Measurements from ENCODE around the gene CNTNAP2.
A peak's percentile ranks its signal among the peaks of the same experiment; 100 is the strongest.

Gene CNTNAP2

DNA sequence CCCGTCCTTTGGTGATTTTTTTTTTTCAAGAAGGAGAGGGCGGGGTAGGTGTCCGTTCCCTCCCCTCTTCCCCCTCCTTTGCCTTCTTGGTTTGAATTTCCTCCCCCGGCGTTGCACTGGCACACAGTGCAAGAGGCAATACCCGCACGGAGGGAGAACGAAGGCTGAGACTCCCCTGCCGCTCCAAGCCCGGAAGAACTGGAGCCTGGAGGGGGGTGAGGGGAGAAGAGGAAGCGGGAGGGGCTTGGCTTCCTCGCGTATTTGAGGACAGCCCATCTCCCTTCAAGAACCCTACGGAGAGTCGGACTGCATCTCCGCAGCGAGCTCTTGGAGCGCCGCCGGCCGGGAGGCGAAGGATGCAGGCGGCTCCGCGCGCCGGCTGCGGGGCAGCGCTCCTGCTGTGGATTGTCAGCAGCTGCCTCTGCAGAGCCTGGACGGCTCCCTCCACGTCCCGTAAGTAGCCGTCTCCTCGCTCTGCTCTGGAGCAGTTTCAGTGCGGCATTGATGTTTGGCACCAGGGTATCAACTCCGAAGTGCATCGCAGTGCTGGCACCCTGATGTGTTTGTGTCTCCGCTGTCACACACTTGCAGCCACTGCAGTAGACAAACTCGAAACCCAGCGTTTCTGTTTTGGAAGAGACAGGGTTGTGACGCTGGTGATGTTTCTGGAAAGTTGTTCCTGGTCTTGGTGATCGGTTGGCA, at the start of gene CNTNAP2:
CNTNAP2 (plus strand) TSS at position 281 of the 702 bp plus-strand sequence; CDS start at position 357, 76 bp downstream.
- peak; percentile 79 for DNase-seq

DNA sequence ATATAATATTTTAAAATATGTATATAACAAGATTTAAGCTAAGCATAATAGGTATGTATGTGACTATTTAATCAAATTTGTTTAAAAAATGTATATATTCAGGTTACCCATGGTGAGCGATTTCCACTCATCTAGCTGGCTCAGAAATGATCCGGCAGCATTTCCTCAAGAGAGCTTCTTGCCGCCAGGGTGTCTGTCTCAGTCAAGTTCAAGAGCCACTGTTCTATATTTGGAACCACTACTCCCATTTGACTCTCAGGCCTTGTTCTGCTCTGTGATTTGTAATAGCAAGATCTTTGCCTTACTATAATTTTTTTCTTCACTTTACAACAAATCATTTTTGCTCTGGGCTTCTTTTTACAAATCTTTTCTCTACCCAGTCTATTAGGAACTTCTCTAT, 48.7 kb upstream of the CNTNAP2 start:
- no peak for DNase-seq

DNA sequence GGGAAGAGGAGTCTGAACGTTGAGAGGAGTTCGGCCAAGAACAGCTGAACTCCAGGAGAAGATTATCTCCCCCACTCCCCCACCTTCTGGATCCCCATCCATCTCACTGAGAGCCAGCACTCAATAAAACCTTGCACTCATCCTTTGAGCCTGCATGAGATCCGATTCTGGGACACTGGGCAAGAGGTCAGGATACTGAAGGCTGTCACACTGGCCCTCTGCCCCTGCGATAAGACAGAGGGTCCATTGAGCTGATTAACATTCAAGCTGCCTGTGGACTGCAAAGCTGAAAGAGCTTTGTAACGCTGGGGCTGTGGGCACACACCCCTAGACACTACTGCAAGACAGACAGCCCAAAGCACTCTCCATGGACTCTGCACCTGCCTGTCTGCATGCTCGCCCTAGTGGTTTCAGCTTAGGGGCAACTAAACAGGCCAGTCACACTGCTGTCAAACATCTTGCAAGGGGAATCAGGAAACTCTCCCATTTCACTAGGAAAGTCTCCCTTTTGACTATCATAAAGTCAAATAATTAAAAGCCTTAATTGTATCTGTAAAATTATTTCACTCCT, 42.3 kb upstream of the CNTNAP2 start:
- DNase-seq = no peak

DNA sequence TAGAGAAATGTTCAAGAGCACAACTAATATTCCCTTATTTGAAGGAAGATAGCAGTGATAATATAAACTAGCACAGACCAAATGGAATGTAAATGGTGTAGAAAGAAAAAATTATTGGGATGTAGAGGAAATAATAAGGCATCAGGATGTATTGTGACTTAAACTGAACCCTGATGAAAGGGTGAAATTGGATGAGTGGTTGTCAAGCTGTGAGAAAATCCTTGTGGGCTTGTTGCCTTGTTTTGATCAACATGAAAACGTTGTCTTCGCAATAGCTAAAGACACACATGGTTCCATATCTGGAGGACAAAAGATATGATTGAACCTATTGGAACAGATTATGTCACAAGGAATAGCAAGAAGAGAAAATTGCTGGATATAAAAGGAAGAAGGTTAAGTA, 40.3 kb upstream of the CNTNAP2 start:
- DNase-seq = no peak

DNA sequence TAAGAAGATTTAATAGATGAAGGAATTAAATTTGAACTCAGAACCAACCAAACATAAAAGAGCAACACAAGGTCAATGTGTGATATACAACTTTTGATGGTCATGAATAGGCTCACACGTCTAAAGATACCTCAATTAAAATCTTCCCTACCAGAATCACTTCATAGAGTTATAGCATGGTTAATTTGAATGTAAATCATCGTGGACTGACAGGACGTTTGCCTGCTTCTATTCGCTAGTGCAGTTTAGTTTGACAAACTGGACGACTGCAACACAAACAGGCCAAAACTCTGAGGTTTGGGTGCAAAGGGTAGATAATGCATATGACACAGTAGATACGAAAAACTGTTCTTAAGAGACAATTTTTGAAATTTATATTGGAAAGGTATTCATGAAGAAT, 32.5 kb upstream of the CNTNAP2 start:
- no peak for DNase-seq

DNA sequence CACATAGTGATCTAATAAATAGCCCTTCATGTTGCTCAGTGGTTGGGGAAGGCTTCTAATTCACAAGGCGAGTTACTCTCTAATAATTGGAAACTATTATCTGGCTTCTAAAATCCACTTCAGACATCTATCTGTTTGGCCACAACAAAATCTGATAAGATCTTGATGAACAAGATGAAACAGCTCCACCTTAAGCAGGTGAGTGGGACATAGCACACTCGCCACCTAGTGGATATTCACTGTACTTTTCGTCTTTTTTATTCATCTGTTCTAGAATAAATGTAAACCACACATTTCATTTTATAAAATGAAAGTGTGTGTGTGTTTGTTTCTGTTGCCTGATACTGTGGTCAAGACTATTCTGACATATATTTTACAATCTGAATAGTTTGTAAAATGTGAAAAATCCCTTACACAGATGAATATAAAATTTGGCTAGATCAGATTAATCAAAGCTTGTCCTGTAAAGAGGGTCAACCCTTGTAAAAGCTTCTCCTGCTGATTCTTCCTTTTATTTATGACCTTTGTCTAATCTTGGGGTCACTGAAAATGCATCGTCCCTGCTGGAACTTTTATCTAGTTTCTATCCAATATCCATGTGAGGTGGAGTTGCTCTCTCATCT, 26.5 kb upstream of the CNTNAP2 start:
- DNase-seq = no peak

DNA sequence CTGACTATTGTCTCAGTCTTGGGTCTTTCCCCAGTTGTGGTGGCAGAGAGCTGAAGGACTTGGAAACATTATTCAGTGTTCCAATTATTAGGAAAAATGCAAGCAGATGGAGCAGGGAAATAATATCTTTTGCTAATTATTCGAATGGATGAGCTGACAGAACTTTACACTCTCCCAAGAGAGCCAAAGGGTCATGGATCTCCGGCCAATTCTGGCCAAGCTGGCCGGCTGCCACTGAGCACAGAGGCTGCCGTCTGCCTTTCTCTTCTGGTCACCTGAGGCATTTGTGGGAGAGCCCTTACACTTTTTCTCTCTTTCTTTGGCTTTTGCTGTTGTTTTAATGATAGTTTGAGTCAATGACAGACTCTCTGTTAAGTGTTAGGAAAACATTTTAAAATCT, 22.2 kb upstream of the CNTNAP2 start:
- DNase-seq = no peak

DNA sequence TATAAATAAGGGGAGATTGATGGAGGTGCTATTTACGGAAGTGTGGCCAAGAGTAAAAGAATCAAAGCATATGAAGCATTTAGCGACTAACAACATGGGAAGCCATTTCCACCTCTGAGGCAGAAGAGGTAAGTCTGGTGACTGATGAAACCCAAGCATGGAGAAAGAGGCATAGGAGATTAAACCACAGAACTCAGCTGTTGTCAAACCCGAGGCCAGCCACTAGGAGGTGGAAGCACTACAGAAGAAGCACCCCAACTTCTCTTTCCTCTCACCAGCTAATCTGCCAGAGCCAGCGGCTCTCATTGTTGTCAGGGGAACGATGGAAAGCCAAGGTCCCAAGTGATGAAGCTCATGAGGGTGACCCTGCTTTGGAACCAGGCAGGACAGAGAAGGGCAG, 19.6 kb upstream of the CNTNAP2 start:
- DNase-seq = no peak

DNA sequence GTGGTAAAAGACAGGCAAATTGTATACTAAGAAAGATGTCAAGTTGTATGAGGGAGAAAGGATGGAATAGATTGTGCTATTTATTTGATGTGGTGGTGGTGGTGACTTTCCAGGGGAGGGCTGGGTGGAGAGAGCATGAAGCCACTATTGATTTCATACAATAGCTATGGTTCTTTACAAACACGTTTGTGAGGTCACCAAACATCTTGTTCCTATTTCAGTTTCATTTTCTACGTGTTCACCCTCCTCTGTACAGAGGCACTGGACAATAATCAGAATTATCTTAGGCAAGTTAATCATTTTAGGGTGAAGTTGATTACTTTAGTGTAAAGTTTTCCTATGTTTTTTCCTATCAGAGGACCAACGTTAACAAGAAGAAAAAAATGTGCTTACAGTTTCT, 10.3 kb upstream of the CNTNAP2 start:
- DNase-seq = no peak

DNA sequence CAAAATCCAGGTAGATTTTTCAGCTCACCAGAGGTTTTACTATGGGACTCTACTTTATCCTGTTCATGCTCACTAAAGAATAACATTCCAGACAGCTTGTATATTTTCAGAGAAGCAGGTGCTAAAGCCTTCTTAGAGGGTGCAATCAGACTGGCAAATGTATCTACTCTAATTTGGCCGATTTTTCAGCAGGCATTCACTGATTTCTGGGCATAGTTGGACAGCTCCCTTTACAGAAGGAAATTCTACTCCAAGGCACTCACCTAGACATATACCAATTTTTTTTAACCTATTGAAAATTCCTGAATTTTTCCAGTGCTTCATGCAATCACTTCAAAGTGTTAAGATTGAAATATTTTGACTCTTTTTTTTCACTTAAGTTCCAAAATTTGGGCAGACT, 3.8 kb upstream of the CNTNAP2 start:
- no peak for DNase-seq

DNA sequence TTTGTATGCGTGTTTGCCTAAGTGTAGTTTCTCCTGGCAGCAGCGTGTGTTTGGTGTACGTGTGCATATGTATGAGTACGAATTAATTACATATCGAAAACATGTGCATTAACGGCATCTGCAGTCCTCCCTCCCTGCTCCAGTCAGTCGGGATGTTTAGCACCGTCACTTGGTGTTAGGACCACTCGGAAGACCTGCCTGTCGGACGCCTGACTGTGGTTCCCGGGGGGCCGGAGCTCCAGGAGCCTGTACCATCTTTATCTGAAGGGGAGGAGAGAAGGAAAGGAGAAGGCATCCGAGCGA, 1.1 kb upstream of the CNTNAP2 start:
- DNase-seq = no peak

DNA sequence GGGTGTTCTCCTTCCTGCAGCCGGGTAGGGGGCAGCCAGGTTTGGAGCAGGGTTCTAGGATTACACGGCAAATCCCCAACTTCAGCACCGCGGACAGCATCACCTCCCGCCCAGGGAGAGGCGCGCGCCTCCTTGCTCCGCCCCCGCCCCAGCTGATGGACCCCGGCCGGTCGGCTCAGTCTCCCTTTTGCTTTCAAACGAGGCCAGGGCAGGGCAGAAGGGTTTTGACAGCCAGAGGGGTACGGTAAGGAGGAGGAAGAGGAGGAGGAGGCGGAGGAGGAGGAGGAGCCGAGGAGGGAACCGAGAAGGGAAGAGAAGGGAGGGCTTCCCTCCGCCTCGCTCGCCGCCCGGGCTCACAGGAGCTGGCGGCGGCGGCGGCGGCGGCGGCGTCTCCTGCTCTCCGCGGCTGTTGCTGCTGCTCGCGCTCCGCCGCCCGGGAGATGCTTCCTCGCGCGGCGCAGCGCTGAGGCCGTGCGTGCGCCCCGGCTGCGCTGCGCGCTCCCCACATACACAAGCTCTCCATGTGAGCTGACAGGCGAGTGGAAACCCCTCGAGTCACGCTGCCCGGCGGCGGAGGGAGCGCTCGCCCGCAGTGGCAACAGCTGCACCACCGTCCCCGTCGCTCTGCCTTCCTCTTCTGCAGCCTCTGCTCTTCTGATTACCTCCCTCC, 615 bp upstream of the CNTNAP2 start:
- DNase-seq = peak; percentile 92

DNA sequence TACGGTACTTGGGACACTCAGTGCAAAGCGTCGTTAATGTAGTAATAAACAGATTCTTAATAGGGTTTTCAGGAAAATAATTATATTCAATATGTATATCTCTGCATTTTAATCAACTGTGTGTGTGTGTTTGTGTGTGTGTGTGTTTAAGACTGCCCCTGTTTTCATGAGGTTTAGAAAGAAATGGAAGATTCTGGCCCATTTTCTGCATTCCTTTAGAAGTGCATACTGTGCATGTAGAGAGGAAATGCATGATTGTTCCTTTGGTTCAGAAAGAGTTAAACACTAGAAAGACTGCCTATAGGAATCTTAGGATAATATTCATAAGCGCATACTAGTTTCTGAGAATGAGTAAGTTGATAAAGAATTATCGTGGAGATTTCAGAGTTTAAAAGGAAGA, 975 bp downstream of the CNTNAP2 start:
- no peak for DNase-seq

DNA sequence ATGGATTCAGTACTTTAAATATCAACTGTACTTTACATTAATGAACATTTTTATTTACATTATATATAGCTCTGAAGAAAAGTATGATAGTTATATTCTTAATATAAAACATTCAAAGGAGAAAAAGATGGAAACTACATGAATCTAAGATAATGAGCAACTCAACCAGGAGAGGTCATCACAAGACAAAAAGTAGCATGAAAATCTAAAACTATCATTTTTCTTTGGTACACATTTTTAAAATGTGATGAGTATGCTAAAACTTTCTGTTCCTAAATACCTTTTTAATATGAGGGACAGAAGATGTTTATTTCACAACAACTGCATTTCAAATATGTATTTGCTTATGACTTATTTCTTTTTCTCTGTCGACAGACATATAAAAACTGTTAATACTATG, 2.4 kb downstream of the CNTNAP2 start:
- no peak for DNase-seq

DNA sequence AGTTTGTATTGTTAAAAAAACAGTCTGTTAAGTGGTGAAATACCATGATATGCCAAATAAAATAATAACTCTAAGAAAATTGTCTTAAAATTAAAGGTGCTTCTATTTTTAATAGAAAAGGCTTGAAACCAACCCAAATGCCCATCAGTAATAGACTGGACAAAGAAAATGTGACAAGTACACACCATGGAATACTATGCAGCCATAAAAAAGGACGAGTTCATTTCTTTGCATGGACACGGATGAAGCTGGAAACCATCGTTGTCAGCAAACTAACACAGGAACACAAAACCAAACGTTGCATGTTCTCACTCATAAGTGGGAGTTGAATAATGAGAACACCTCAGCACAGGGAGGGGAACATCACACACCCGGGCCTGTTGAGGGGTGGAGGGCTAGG, 7.1 kb downstream of the CNTNAP2 start:
- no peak for DNase-seq

DNA sequence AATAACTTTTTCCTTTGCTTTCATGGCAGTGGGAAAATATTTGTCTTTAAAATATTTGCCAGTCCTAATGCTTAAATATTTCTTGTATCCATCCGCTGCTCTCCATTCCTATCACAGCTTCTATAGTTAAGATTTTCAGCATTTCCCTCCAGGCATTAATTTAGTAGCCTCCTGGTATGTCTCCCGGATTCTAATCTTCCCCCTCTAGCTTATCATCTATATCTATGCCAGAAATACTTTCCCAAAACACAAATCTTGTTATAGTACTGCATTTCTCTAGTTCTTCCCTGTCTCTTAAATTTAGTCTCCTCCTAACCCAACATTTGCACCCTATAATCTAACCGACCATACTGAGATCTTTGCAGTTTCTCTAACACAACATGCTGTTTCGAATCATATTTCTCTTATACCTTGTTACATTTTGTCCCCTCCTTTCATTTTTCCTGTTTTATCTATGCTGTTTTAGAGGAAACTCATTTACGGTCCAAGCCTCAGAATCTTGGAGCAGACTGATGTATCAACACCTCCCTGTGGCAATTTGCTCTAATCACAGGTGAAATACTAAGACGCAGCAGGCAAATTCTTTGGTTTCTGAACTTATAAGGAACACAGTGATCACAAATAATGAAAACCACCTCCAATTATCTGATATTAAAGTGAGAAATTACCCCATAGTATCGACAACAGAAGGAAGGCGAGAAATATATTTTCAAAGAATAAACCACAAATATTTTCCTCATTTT, 10.3 kb downstream of the CNTNAP2 start:
- no peak for DNase-seq

DNA sequence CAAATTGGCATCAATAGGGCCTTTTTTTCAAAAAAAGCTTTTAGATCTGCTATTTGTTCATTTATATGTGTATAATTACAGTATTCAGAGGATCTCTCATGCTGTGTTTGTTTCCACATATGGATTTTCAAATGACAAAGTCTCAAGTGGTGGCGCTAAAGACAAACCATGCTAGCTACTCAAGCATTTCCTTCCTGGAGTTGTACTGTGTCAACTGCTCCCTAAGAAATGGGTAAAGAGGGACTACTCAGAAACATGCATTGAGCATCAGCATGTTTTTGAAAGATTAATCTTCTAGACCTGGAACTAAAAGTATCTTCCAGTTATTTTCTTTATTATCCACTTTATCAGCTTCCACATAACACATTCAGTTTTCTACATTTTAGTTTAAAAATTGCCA, 12.7 kb downstream of the CNTNAP2 start:
- no peak for DNase-seq

DNA sequence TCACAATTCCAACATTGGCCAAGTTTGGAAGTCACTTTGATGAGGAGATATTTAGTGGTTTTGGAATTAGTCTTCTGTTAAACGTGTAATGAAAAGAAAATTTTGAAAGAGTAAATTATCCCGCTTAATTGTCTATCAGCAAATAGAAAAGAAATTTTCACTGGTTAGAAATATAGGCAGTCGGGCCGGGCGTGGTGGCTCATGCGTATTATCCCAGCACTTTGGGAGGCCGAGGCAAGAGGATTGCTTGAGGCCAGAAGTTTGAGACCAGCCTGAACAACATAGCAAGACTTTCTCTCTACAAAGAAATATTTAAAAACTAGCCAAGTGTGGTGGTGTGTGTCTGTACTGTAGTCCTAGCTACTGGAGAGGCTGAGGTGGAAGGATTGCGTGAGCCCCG, 13.4 kb downstream of the CNTNAP2 start:
- DNase-seq = no peak

DNA sequence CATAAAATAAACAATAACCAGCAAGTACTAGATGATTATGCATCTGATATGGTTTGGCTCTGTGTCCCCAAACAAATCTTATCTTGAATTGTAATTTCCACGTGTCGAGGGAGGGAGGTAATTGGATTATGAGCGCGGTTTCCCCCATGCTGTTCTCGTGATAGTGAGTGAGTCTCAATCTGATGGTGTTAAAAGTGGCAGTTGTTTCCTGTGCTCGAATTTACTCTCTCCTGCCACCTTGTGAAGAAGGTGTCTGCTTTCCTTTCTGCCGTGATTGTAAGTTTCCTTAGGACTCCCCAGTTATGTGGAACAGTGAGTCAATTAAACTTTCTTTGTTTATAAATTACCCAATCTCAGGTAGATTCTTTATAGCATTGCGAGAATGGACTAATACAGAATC, 15.1 kb downstream of the CNTNAP2 start:
- DNase-seq = no peak

DNA sequence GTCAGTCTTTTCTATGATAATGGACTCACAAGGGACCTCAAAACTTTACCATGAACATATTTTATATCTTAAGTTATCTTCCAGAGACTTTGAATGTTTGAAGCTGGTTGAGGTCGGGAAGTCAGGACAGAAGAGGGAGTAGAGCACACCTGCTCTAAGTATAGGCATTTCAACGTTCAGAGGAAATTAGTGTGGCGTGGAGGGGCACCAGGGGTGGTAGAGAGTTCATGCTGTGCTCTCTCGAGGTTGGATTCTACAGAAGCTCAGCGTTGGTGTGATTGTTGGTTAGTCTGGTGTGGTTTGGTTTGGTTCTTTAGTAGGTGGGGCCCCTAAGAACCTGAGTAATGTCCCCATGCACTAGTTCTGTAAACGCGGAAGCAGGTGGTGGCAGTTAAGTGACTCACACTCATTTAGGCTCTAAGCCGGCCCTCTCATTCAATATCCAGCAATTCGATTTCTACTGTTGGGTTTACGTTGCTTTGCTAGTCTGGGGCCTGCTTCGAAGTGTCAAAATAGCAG, 19.8 kb downstream of the CNTNAP2 start:
- DNase-seq = no peak

DNA sequence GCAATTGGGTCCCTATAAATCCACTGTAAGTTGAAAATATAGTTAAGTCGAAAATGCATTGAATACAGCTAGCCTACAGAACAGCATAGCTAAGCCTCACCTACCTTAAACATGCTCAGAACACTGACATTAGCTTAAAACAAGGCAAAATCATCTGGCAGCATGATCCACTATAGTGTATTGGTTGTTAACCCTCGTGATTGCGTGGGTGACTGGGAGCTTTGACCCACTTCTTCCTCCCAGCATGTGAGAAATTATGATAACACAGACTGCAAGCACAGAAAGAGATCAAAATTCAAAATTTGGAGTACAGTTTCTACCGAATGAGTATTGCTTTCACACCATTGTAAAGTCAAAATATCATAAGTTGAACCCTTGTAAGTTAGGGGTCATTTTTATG, 22.3 kb downstream of the CNTNAP2 start:
- DNase-seq = no peak

DNA sequence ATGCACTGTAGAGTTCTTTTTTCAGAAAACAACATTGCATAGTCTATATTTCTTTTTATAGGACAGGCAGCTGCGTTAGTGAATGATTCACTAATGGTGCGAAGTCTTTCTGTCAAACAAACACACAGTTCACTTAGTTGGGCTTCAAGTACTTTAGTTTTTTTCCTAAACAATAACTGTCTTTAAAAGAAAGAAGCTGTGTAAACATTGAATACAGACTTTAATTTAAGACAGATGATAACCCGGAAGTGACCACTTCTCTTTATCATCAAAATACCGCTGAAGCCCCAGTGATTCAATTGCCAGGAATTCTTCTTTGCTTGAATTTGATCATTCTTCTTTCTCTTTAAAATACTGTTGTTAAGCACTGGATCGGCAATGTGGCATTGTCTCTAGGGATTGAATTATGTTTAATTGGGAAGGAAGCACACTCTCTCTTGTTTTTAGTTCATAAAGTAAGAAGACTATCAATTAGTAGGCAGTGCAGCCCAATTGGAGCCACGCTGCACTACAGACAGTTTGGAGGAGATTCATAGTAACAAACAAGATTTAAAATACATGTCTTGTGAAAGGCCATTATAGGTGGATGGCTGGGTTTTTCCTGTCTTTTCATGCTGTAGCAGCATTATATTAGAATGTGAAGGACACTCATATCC, 30.4 kb downstream of the CNTNAP2 start:
- no peak for DNase-seq

DNA sequence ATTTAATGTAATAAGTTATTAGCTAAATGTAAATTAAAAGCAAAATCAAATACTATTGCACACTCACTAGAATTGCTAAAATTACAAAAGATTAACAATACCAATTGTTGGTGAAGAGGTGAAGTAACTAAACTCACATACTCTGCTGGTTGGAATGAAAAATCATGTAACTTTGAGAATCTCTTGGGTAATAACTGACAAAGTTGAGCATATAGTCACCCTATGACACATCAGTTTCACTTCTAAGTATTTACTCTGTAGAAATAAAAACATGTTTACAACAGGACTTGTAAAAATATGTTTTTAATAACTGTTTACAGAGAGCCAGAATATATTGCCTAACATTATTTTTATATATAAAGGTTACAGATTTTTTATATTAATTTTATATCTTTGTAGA, 33.6 kb downstream of the CNTNAP2 start:
- DNase-seq = no peak

Data from right hindlimb (tissue), 1 donor.